HG02642 (cell line): ENCODE results near the gene PROKR1.

Experiments
- ATAC-seq: cut with Tn5 transposase; IDR thresholded peaks from one replicate; pipeline ENCODE4 v1.9.1; 2021; ENCODE audit warnings: mild to moderate bottlenecking; ENCODE audit not compliant: unreplicated experiment, poor library complexity

The PROKR1 gene

DNA sequence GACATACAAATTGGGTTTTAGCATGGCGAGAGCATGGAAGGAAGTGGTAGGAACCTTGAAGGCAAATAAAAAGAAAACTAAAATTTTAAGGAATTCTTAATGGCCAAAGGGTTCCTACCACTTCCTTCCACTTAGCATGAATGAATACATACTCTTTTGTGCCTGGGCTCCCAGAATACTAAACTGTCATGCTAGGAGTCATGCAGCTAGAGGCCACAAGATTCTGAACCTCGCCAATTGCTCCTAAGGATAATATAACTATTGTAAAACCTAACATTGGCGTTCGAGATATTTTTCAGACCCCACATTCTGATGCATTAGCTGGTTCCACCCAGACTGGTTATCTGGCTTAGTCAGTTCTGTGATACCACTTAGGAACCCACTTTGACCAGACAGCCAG lies 52.6 kb downstream of the PROKR1 start:
- ATAC-seq: no peak

GRCh38 chr2:68696554-68696953 lies 53.2 kb downstream of the PROKR1 start:
- no peak for ATAC-seq

DNA sequence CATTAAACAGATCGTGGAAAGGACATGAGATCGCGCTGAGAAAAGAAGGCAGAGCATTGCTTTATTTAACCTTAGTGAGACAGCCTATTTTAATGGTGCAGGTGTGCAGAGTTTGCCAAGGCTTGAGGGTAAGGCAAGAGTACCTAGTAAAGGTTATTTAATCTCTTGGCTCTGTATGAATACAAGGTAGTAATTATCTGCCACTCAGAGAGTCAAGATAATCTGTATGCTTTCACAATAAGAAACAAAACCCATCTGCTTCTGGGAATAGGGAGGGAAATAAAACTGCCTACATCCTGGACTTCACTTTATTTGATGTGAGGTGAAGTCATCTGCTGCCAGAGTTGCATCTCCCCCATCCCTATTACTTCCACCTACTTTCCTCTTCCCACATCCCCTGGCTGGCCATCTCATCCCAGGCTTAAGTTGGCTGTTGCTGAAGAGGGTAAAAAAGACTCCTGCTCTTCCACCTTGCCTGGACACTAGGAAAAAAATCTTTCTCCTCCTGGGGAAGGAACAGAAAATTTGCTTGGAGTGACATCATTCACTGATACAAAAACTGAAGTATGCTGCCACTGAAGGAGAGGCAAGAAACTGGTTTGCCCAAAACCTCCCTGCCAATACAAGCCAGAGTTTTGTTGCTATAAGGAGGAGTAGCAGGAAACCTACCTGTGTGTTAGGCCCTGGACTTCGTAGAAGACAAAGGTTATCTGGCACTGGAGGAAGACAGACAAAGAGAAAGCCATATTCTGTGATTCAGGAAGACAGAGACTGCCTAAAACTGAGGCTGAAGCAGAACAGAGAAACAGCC lies 55.4 kb downstream of the PROKR1 start:
- ATAC-seq: no peak

DNA sequence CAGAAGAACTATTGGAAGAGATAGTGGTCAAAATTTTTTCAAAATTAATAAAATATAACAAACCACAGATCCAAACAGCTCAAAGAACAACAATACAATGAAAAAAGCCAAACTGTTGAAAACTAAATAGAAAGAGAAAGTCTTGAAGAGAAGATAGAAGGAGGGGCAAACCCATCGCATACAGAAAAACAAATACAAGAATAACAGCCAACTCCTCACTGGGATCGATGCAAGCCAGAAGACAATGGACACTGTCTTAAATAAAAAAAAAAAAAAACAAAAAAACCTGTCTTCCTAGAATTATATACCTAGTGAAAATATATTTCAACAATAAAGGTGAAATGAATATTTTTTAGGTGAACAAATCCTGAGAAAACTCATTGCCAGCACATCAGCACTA lies 57.2 kb downstream of the PROKR1 start:
- ATAC-seq: no peak

DNA sequence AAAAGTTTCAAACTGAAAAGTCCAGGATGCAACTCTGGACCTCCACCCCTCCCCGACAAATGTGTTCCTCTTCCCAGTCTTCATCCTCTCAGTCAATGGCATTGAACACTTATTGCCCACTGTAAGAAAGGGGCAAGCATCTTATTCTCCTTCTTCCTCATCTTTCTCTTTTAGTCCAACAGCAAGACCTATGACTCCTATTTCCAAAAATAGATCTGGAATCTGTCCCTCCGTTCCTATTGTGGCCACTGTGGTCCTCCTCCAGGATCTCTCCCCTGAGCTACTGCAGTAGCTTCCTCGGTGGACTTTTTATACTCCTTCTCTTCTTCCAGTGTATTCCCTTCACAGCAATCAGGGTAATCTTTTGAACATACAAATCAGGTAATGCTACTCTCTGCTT lies 63.3 kb downstream of the PROKR1 start:
- no peak for ATAC-seq
